ENCODE measurements around the gene PTPRU. TPM values are rescaled to one million over a fixed set of nuclear protein-coding genes. Genes with fewer than 3 reads are reported as not detected.

The PTPRU gene
- total RNA-seq, 1 donor from 2014 or later = 53.2 TPM

DNA sequence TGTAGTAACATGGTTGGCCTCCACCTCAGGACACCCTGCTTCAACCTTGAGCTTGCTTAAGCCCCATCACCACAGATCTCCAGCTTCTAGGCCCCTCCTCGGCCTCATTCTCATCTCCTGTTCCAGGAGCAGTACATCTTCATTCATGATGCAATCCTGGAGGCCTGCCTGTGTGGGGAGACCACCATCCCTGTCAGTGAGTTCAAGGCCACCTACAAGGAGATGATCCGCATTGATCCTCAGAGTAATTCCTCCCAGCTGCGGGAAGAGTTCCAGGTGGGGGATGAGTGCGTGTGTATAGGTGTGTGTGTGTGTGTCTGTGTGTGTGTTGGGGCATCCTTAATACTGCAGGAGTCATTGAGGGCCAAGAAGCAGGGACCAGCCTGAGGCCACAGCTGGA, 79.6 kb downstream of the PTPRU start:
- H3K36me3 ChIP-seq (ENCODE audit: control insufficient read depth, insufficient read depth, low read length) = peaks cover 28% of the 10 kb centered on the region
- FAIRE-seq (no peak), DNase-seq (ENCODE audit: low read depth) (no peak)
- no peak overlapping the region for H3K4me3 ChIP-seq (ENCODE audit: low read depth, low read length)
- no peak for TF ChIP-seq CTCF (IDR thresholded peaks at IDR 0.05; ENCODE audit: insufficient read depth, low read length, severe bottlenecking)
- no peaks in the 10 kb centered on the region for H3K27me3 ChIP-seq (ENCODE audit: control insufficient read depth, insufficient read depth, low read length)

- Histone ChIP-seq H3K4me3 (ENCODE audit: low read depth, low read length) (no peak overlapping the region), H3K36me3 (ENCODE audit: control insufficient read depth, insufficient read depth, low read length) (peaks cover 30% of the 10 kb centered on the region), H3K27me3 (ENCODE audit: control insufficient read depth, insufficient read depth, low read length) (no peaks in the 10 kb centered on the region)
- no peak for DNase-seq (ENCODE audit: low read depth)
- peak; percentile 28 for FAIRE-seq
- TF ChIP-seq CTCF (IDR thresholded peaks at IDR 0.05; ENCODE audit: insufficient read depth, low read length, severe bottlenecking) = no peak
These were observed 81.0 kb downstream of the PTPRU start for GRCh38 chr1:29317063-29317915.

- Histone ChIP-seq H3K4me3 (ENCODE audit: low read depth, low read length) (no peak overlapping the region), H3K27me3 (ENCODE audit: control insufficient read depth, insufficient read depth, low read length) (no peaks in the 10 kb centered on the region), H3K36me3 (ENCODE audit: control insufficient read depth, insufficient read depth, low read length) (peaks cover 28% of the 10 kb centered on the region)
- DNase-seq (ENCODE audit: low read depth) (no peak), FAIRE-seq (no peak)
- TF ChIP-seq CTCF (IDR thresholded peaks at IDR 0.05; ENCODE audit: insufficient read depth, low read length, severe bottlenecking) = no peak
These were observed 81.7 kb downstream of the PTPRU start for GRCh38 chr1:29317916-29318530.

GRCh38 chr1:29318724-29319123, 82.4 kb downstream of the PTPRU start:
- Histone ChIP-seq H3K4me3 (ENCODE audit: low read depth, low read length) (no peak overlapping the region), H3K27me3 (ENCODE audit: control insufficient read depth, insufficient read depth, low read length) (no peaks in the 10 kb centered on the region), H3K36me3 (ENCODE audit: control insufficient read depth, insufficient read depth, low read length) (peaks cover 28% of the 10 kb centered on the region)
- DNase-seq (ENCODE audit: low read depth) = no peak
- no peak for TF ChIP-seq CTCF (IDR thresholded peaks at IDR 0.05; ENCODE audit: insufficient read depth, low read length, severe bottlenecking)
- no peak for FAIRE-seq

GRCh38 chr1:29319300-29320110, 83.2 kb downstream of the PTPRU start:
- no peak for TF ChIP-seq CTCF (IDR thresholded peaks at IDR 0.05; ENCODE audit: insufficient read depth, low read length, severe bottlenecking)
- no peaks in the 10 kb centered on the region for H3K27me3 ChIP-seq (ENCODE audit: control insufficient read depth, insufficient read depth, low read length)

More at GRCh38 chr1:29319300-29320110, 83.2 kb downstream of the PTPRU start:
- FAIRE-seq = no peak
- Histone ChIP-seq H3K36me3 (ENCODE audit: control insufficient read depth, insufficient read depth, low read length) (peaks cover 26% of the 10 kb centered on the region), H3K4me3 (ENCODE audit: low read depth, low read length) (no peak overlapping the region)
- DNase-seq (ENCODE audit: low read depth) = no peak
